ENCODE results near the gene SAP25.

The SAP25 gene

DNA sequence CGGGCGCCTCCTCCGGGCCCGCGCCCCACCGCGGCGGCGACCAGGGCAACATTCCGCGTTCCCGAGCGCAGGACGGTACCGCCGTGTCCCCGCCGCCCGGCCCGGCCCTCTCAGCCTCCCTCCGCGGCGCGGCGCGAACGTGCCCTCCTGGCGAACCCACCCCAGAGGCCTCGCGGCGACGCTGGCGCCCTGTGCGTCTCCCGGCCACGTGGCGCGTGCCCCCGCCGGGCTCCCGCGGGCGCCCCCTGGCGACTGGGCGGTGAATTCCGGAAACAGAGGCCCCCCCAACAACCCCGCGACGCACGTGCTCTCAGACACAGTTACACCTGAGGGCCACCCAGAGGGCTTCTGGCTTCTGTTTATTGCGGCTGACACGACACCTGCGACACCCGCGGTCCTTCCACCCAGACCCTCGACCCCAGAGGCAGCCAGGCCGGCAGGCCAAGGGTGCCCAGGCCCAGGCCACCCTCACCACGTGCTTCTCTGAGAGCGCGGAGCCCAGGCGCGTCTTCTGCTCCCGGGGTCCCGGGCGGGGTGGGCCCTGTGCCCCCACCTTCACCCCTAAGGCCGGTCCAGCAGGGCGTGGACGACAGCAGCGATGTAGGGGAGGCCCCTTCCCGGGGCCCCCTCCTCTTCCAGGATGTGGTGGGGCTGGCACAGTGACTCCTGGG lies at the start of gene SAP25:
Gene SAP25, minus strand, starts transcription at position 210 of the 671 bp plus-strand sequence. Its CDS starts 158 bp downstream, at position 52.
- no peak within 1 kb of the TSS for H3K27ac ChIP-seq
- peak; percentile 13; the same call in 1 of the 2 replicates for TF ChIP-seq CTCF (conservative IDR thresholded peaks at IDR 0.05)

- no peak for TF ChIP-seq CTCF (conservative IDR thresholded peaks at IDR 0.05)
Observed at GRCh38 chr7:100621554-100621953, 47.9 kb upstream of the SAP25 start.

GRCh38 chr7:100620804-100621203 lies 47.1 kb upstream of the SAP25 start:
- TF ChIP-seq CTCF (conservative IDR thresholded peaks at IDR 0.05): no peak
- no peak overlapping the region for H3K27ac ChIP-seq

More at GRCh38 chr7:100621554-100621953, 47.9 kb upstream of the SAP25 start:
- no peak overlapping the region for H3K27ac ChIP-seq

- TF ChIP-seq CTCF (conservative IDR thresholded peaks at IDR 0.05): no peak
- no peak overlapping the region for H3K27ac ChIP-seq
Observed at GRCh38 chr7:100620239-100620638, 46.5 kb upstream of the SAP25 start.

- no peak for TF ChIP-seq CTCF (conservative IDR thresholded peaks at IDR 0.05)
- no peak overlapping the region for H3K27ac ChIP-seq
Observed at GRCh38 chr7:100614308-100614861, 40.7 kb upstream of the SAP25 start.

- TF ChIP-seq CTCF (conservative IDR thresholded peaks at IDR 0.05): no peak
- no peak overlapping the region; the same call in 1 of the 2 replicates for H3K27ac ChIP-seq
Observed at GRCh38 chr7:100613412-100614175, 39.9 kb upstream of the SAP25 start.

GRCh38 chr7:100612730-100613390 lies 39.2 kb upstream of the SAP25 start:
- H3K27ac ChIP-seq: peak overlapping the region; percentile 84

More at GRCh38 chr7:100612730-100613390, 39.2 kb upstream of the SAP25 start:
- TF ChIP-seq CTCF (conservative IDR thresholded peaks at IDR 0.05): no peak; the same call in 1 of the 2 replicates

Data from VCaP (cell line).